Stimulated activated CD8-positive, alpha-beta memory T cell treated with anti-CD3 and anti-CD28 coated beads, Interleukin-12 subunit alpha, Interleukin-12 subunit beta, amount 100 ng/mL, for 1 hour (primary cell): ENCODE results near the gene TMPRSS6.

Source experiments
- DNase-seq: peaks from one replicate; pipeline ENCODE4 v3.0.0-alpha.2; 2020; ENCODE audit warnings: low read depth

The TMPRSS6 gene

GRCh38 chr22:37117092-37117491 is 7.6 kb upstream of the TMPRSS6 start:
- DNase-seq: no peak

GRCh38 chr22:37115032-37115431 is 5.5 kb upstream of the TMPRSS6 start:
- DNase-seq: no peak

GRCh38 chr22:37113757-37114156 is 4.2 kb upstream of the TMPRSS6 start:
- DNase-seq: no peak

- DNase-seq: no peak
Measured at GRCh38 chr22:37112084-37112728, 2.7 kb upstream of the TMPRSS6 start.

- no peak for DNase-seq
Measured at GRCh38 chr22:37111156-37111717, 1.7 kb upstream of the TMPRSS6 start.

- no peak for DNase-seq
Measured at GRCh38 chr22:37107816-37108621, 1.5 kb downstream of the TMPRSS6 start.

- DNase-seq: no peak
Measured at GRCh38 chr22:37105990-37106389, 3.5 kb downstream of the TMPRSS6 start.

GRCh38 chr22:37105154-37105553 is 4.4 kb downstream of the TMPRSS6 start:
- no peak for DNase-seq

- DNase-seq: no peak
Measured at GRCh38 chr22:37103656-37104452, 5.7 kb downstream of the TMPRSS6 start.

GRCh38 chr22:37103151-37103550 is 6.4 kb downstream of the TMPRSS6 start:
- no peak for DNase-seq

- DNase-seq: no peak
Measured at GRCh38 chr22:37101311-37102066, 8.0 kb downstream of the TMPRSS6 start.

GRCh38 chr22:37100589-37101127 is 8.9 kb downstream of the TMPRSS6 start:
- DNase-seq: no peak

- no peak for DNase-seq
Measured at GRCh38 chr22:37098976-37099591, 10.4 kb downstream of the TMPRSS6 start.

- no peak for DNase-seq
Measured at GRCh38 chr22:37097346-37097745, 12.2 kb downstream of the TMPRSS6 start.

GRCh38 chr22:37095113-37095512 is 14.4 kb downstream of the TMPRSS6 start:
- no peak for DNase-seq

- no peak for DNase-seq
Measured at GRCh38 chr22:37094239-37094638, 15.3 kb downstream of the TMPRSS6 start.

GRCh38 chr22:37092997-37093396 is 16.5 kb downstream of the TMPRSS6 start:
- no peak for DNase-seq

GRCh38 chr22:37091994-37092393 is 17.5 kb downstream of the TMPRSS6 start:
- DNase-seq: no peak

- DNase-seq: no peak
Measured at GRCh38 chr22:37090920-37091695, 18.4 kb downstream of the TMPRSS6 start.

- no peak for DNase-seq
Measured at GRCh38 chr22:37089434-37089833, 20.1 kb downstream of the TMPRSS6 start.
